GM21529 (cell line): ENCODE data around the gene ADAP1.

Source experiments
- ATAC-seq: cut with Tn5 transposase; IDR thresholded peaks from one replicate; pipeline ENCODE4 v1.9.1; 2021; ENCODE audit not compliant: unreplicated experiment

The ADAP1 gene

DNA sequence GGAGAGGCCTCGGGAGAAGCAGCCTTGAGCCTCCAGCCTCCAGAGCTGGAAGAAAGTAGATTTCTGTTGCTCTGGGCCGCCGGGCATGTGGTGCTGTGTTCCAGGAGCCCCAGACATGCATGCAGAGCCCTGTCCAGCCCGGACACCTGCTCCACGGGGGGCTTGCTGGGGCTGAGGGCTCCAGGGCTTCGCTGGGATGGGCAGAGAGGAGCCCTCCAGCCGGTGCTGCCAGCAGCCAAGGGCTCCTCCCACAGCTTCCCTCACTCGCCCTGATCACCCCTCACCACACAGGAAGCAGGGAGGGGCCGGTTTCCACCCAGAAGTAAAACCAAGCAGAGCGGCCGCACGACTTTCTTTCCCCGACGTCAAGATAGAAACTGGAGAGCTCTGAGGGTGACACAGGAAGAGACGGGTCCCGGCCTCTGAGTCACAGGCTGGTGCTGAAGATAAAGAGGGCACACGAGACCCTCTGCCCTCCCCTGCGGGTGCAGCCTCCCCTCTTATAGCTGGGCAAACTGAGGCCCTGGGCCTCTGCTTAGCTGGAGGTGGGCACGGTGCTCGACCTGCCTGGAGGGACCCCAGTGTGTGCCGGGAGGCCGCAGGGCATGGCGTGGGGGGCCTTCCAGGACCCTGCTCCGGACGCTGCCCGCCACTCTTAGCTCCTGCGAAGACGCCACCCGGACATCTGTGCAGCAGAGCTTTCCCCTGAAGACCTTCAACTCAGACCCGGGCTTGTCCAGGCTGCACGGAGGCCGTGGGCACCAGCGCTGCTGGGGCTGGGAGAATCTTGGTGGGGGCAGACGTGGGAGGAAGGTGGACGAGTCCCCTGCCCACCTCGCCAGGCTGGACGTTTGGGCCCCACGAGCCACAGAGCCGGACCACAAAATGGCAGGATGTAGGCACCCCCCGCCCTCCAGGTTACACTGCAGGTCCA lies 31.1 kb downstream of the ADAP1 start:
- ATAC-seq = peak; percentile 80

DNA sequence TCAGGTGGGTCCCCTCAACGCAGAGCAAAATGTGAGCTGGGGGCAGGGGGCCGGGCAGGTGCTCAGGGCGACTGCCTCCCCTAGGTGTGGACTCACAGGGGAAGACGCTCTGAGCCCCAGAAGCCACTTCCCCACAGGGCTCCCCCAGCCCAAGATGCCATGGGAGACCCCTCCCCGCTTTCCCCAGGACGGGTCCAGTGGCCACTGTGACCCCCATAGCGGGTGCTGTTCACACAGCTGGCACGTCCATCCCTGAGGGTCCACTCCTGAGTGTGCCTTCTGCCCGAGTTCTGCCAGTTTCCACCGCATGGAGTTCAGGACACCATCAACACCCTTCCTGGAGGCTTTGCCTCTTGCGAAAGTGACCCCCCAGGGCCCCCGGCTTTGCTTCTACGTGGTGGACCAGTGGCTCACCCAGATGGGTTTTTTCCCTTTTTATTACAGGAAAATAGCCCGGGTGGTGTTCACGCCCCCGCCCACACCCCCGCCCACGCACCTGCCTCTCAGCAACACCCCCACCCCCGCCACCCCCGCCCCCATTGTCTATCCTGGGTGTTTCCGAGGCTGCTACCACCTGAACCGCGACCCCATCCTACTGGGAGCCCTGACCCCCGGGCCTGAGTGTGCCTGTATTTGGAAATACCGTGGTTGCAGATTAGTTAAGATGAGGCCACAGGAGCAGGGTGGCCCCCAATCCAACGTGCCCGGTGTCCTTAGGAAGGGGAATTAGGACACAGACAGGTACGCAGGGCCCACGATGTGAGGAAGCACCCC lies 32.0 kb downstream of the ADAP1 start:
- peak; percentile 2 for ATAC-seq

DNA sequence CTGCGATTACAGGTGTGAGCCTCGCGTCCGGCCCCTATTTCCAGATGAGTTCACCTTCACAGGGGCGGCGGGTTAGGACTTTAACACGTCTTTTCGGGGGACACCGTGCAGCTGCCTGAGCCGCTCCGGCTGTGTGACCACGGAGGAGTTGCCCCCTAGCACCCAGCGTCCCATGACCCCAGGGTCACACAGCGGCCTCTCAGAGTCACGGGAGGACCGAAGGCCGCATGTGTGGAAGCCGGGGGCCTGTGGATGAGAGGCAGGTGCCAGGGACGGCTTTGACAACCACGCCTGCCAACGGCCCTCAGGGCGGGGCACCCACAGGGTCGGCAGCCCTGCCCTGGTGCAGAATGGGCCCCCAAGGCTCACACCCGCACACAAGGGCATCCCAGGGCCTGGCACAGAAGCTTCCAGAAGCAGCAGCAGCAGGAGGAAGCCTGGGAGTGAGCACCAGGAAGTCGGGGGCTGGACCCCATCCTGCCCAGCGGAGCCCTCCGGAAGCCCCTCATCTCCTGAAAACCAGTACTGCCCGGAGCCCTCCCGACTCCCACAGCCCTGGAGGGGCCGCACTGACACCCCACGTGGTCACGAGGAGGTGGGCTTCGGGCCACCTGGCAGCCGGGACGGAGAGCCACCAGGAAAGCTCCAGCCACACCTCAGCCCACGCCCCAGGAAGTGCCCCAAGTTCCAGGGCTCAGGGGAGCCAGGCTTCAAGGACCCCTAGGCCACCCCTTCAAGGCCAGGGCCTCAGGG lies 32.7 kb downstream of the ADAP1 start:
- no peak for ATAC-seq

DNA sequence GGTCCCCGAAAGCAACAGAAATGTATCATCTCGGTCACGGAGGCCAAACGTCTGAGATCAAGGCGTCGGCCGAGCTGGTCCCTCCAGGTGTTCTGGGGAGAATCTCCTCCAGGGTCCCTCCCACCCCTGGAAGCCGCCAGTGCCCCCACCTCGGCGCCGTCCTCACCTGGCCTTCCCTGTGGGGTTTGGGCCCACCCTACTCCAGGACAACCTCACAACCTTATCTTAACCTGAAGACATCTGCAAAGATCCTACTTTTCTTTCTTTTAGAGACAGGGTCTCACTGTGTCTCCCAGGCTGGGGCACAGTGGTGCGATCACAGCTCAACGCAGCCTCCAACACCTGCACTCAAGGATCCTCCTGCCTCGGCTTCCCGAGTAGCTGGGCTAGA lies 33.4 kb downstream of the ADAP1 start:
- ATAC-seq = no peak

DNA sequence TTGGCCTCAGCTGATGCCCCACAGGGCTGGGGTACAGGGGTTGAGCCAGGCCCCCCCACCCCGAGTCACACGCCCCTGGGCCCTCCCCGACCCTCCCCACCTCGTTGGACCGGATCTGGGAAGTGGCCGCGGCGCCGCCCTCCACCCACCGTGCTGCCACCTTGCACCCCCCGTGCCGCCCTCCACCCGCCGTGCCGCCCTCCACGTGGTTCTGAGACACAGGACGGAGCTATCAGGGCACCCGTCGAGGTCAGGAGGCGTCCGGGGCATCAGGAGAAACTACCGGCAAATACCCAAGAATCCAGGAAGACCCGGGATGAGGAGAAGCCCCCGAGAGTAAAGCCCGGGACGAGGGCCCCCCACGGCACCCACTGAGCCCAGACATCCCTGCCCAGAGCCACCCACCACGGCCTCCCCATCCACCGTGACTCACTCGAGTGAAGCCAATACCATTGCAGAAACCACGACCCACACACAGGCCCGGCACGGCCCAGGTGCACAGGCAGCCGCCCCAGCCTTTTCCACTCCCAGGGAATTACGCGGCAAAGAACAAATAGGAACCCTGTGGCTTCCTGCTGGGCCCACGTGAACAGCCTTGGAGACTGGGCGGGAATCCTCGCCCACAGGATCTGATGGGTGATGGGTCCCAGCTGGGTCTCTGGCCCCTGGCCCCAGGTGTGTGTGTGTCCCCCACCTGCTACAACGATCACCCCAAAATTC lies 34.0 kb downstream of the ADAP1 start:
- ATAC-seq = no peak

DNA sequence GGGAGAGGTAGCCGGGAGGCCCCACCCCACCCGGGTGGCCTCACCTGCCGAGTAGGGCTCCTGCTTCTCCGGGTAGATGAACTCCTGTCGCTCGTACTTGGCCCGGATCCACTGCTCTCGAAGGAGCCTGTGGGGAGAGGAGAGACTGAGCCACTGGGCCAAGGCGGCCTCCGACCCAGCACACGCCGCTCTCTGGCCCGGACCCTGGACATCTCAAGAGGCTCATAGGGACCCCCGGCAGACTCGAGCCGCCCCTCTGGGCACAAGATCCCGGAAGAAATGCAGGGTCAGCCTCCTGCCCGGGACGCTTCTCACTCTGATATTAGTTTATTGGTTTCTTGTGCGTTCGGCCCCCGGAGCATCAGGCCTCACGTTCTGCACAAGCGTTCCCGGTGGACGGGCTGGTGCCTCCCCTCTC lies 34.5 kb downstream of the ADAP1 start:
- ATAC-seq = no peak

DNA sequence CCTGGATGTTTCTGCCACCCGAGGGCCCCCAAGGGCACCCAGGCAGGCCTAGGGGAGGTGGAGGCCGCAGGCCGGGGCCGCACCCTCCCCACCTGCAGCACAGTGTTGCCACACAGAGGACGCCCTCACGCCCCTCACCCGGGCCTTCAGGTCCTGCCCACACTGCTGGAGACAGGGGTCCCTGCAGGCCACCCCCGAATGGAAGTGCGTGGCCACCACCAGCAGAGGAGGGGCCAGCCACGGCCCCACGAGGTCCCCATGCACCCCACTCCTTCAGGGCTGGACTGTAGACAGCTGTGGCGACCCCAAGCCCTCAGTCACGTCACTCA lies 35.4 kb downstream of the ADAP1 start:
- no peak for ATAC-seq

DNA sequence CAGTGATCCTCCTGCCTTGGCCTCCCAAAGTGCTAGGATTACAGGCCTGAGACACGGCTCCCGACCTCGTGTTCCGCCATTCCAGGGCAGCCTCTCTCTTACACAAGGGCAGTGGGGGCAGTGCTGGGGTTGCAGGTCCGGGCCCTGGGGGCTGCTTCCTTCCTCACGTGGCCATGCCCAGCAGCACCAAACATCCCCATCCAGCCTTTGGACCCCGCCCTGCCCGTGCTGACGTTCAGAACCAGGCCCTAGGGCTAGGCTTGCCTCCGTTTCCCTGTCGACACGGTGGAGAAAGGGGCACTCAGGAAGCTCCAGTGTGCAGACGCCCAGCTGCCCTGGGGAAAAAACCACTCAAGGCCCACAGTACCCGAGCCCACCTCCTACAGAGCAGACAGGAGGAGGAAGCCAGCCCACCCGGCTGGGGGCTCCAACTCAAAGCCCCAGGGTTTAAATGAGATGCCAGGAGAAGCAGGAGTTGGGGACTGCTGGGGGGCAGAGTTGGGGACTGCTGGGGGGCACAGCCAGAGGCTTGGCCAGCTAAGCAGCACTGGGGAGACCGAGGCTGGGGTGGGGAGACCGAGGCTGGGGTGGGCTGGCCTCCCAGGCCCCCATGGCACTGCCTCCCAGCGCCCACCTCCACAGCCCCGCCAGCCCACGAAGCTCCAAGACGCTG lies 35.9 kb downstream of the ADAP1 start:
- no peak for ATAC-seq

DNA sequence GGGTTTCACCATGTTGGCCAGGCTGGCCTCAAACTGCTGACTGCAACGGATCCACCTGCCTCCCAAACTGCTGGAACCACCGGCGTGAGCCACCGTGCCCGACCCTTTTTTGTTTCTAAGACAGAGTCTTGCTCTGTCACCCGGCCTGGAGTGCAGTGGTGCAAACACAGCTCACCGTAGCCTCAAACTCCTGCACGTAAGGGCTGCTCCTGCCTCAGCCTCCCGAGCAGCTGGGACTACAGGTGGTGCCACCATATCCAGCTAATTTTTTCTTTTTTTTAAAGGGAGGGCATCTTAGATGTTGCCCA lies 36.4 kb downstream of the ADAP1 start:
- no peak for ATAC-seq

DNA sequence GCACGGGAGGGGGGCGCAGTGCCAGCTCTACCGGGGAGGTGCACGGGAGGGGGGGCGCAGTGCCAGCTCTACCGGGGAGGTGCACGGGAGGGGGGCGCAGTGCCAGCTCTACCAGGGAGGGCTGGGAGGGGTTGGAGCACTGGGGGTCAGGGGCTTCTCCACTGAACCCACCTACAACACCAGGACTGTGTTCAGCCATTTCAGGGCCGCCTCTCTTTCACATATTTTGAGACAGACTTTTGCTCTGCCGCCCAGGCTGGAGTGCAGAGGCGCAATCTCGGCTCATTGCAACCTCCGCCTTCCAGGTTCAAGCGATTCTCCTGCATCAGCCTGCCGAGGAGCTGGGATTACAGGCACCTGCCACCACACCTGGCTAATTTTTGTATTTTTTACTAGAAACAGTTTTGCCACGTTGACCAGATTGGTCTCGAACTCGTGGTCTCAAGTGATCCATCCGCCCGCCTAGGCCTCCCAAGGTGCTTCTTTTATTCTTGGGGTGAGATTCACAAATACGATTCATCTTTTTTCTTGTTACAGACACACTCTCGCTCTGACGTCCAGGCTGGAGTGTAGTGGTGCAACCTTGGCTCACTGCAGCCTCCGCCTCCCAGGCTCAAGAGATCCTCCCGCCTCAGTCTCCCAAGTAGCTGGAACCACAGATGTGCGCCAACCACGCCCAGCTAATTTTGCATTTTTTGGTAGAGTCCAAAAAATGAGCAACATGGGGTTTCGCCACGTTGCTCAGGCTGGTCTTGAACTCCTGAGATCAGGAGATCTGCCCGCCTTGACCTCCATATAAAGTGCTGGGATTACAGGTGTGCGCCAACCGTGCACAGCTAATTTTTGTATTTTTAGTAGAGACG lies 37.0 kb downstream of the ADAP1 start:
- ATAC-seq = no peak

DNA sequence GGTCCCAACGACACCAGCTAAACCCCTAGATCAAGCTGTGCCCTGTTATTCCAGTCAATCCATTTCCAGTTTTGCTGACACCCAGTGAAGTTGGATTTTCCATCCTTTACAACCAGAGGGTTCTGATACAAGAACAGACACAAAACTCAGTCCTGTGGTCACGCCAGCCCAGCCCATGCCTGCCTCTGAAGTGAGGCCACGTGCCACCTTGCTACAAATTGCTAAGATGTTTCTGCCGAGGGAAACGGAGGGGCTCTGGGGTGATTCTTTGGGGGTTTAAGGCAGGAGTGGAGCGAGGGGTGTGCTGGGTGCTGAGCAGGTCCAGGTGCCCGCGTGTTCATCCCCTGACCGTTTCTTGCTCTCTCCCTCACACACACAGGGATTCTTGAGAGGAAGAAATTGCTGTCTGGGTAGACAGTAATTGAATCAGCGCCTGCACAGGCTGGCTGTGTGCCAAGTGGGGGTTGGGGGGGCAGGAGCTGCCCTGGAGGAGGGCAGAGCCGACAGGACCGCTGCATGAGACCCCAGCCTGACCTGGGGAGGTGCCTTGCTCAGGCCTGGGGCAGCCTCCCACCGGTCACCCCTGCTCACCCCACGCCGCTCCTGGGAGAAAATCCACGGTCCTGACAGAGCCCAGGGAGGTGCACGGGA lies 38.1 kb downstream of the ADAP1 start:
- ATAC-seq = no peak

DNA sequence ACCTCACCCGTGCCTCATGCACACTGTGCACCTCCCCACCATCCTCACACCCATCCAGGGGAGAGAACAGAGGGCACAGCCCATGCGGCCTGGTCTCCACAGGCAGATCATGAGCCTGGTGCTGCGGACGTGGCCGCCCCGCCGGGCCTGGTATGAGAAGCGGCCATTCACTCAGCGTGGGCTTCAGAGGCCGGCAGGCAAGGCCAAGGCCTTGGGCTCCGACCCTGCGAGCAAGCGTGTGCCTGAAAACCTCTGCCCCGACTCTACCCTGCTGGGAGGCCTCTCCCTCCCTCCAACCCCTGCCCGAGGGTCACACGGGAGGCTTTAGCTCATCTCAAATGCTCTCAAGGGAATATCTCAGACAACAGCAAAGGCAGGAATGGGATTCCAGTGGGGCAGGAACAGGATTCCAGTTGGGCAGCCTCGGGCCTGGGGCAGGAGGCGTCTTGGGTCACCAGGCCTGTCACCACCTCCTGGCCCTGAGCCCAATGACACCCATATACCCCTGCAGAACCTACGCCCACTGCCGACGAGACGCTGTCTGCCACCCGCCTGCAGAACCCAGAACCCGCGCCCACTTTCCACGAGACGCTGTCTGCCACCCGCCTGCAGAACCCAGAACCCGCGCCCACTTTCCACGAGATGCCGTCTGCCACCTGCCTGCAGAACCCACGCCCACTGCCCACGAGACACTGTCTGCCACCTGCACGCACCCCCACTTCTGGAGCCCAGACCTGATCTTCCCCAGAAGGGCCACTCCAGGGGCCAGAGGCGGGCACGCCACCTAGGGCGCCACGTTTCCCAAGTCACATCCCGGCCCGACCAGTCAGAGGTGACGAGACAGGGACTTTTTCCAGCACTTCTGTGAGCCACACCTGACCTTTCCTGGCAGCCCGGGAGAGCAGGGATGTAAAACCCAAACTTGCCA lies 38.9 kb downstream of the ADAP1 start:
- ATAC-seq = no peak

DNA sequence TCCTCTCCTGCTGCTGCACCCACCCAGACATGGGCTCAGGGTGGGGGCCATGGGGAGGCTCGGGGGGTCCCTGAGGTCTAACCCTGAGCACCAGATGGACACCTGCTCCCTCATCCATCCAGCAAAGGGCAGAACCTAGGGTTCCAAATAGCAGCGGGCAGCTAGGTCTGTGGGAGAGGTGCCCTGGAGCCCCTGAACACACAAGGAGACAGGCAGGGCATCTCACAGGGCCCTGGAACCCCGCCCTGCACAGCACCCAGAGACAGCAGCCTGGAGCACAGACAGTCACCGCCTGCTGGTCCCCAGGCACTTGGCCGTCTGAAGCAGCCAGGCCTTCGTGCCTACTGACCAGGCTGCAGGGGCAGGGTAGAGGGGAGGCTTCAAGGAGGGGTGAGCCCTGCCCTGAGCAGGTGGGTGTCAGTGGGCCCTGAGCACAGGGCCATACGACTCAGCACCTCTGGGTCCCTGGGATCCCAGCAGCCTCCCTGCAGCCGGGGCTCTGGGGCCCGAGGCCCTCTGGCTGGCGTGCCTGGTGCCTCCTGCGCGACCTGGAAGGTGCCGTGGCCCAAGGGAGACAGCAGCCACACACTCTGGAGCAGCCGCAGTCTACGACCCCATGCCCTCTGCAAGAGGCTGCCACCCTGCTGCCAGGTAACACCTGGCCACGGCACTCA lies 39.8 kb downstream of the ADAP1 start:
- no peak for ATAC-seq

DNA sequence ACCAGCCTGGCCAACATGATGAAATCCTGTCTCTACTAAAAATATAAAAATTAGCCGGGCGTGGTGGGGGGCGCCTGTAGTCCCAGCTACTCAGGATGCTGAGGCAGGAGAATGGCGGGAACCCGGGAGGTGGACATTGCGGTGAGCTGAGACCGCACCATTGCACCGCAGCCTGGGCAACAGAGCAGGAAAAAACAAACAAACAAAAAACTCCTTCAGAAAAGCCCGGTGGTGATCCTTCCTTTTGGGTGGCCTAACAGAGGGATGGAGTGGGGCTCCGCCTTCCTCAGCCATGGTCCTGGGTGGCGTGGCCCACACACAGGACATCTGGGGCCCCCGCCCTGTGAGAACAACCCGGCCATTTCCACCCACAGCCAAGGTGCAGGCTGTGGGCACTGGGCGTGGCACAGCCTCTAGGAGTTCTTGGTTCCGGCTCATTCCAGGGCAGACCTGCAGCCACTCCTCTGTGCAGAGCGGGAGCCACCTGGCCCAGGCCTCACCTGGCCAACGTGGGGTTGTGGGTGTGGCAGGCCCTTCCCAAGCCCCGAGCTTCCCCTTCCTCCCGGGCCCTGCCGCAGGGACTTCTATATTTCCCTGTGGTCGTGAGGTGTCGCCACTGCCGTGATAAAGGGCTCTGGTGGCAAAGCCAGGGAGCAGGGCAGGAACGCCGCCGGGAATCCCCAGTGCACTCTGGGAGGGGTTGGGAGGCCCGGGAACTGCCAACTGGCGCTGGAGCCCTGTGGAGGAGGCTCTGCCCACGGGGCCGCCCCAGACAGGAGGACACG lies 40.6 kb downstream of the ADAP1 start:
- ATAC-seq = no peak

DNA sequence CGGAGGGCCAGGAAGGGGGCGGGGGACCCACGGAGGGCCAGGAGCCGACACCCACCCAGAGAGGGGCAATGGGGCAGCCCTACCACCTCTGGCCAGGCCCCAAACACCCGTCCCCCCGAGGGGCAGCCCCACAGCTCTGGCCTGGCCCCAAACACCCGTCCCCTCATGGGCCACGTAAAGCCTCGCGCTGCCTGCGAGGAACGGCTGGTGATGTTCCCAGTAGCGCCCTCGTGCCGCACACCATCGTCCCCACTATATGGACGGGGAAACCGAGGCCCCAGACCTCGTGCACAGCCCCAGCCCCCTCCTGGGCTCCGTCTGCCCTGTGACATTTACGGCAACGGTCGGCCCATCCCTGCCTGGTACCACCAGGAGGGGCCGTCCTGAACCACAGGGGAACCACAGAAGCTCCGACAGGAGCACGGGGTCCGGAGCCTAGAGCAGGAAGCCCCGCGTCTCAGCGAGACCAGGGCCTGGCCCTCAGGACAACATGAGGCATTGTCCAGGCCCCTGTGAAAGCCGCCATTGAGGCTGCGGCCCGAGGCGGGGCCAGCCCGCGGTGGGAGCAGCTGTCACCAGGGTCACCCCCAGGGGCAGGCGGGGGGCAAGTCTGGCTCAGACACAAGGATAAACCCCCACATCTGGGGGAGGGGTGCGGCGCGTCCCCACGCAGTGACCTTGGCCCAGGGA lies 42.5 kb downstream of the ADAP1 start:
- no peak for ATAC-seq

DNA sequence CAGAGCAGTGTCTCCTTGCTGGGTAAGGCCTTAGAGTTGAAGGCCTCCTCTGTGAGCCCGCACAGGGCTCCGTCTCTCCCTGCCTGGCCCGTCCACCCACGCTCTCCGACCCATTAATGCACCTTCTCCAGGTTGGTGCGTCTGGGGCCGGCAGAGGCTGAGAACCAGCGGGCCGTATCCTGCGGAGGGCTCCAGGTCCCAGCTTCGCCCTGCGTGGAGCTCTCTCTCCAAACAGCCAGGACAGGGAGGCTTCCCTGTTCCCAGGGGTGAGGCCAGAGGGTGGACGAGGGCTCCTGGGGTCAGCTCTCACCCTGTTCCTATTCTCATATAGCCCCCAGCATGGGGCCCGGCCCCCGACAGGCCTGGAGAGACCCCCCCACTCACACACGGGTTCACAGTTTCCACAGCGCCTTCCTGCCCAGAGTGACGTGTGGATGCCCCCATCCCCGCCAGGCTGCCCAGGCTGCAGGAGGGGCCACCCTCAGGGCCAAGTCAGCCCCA lies 43.5 kb downstream of the ADAP1 start:
- no peak for ATAC-seq
